GM12892 (cell line): ENCODE measurements around the gene COA6.
"Not testable (repeated sequence)": the region's sequence is repeated elsewhere in the genome, so short reads cannot be mapped to it uniquely, and the experiment has no call there.

Experiments used
- DNase-seq: peaks from one replicate; pipeline ENCODE4 v3.0.0; 2011; ENCODE audit not compliant: insufficient read length
- FAIRE-seq: peaks from 2 replicates; lab custom pipeline; 2011; peaks lifted over from hg19 to GRCh38; lab: Jason Lieb, UNC
- POLR2A ChIP-seq: IDR thresholded peaks from 2 replicates; pipeline ENCODE4 v1.6.1; 2011; ENCODE audit warnings: low read depth, low read length, control low read depth
- POLR2AphosphoS5 ChIP-seq: IDR thresholded peaks from 2 replicates; pipeline ENCODE4 v1.6.1; 2011; ENCODE audit warnings: low read depth, low read length, control low read depth
- TAF1 ChIP-seq: IDR thresholded peaks from 2 replicates; pipeline ENCODE4 v1.6.1; 2011; ENCODE audit warnings: low read depth, mild to moderate bottlenecking, control low read depth, low read length, borderline replicate concordance

COA6 gene

GRCh38 chr1:234342774-234343173 is 30.5 kb upstream of the COA6 start:
- TF ChIP-seq POLR2A: no peak
- no peak for TF ChIP-seq TAF1
- no peak for FAIRE-seq

DNA sequence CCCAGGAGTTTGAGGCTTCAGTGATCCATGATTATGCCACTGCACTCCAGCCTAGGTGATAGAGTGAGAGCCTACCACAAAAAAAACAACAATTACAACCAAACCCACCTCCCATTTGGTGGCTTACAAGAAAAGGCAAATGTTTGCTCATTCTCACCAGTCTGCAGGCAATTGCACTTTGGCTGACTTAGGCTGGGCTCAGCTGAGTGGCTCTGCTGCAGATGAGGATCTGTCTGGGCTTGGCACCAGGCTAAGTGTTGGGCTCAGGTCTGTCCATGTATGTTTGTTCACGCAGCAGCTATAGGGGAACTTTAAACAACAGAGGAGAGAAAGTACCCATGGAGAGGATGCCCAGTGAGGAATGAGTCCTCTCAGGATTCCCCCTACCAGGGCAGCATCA is 28.0 kb upstream of the COA6 start:
- no peak for TF ChIP-seq TAF1
- no peak for TF ChIP-seq POLR2A
- no peak for TF ChIP-seq POLR2AphosphoS5
- no peak for DNase-seq
- no peak for FAIRE-seq

More at GRCh38 chr1:234342774-234343173, 30.5 kb upstream of the COA6 start:
- no peak for DNase-seq

DNA sequence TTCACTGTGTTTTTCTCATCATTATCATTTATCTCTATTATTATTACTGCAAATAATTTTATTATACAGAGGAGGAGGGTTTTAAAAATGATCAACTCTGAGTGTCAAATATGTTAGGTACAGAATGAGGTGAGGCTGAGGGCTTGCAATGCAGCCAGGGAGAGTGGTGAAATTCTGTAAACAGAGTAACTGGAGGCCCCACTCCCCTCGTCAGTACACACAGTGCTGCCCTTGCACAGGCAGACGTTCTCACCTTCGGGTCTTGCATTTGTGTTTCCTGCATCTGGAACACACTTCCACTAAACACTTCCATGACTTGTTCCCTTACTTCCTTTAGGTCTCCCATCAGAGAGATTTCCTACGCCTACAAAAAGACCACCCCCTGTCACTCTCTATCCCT is 24.3 kb upstream of the COA6 start:
- TF ChIP-seq POLR2AphosphoS5: no peak
- no peak for FAIRE-seq
- DNase-seq: no peak

- TF ChIP-seq TAF1 (no peak), POLR2A (no peak), POLR2AphosphoS5 (no peak)
- DNase-seq (no peak), FAIRE-seq (no peak)
These were observed 17.3 kb upstream of the COA6 start for GRCh38 chr1:234355782-234356510.

DNA sequence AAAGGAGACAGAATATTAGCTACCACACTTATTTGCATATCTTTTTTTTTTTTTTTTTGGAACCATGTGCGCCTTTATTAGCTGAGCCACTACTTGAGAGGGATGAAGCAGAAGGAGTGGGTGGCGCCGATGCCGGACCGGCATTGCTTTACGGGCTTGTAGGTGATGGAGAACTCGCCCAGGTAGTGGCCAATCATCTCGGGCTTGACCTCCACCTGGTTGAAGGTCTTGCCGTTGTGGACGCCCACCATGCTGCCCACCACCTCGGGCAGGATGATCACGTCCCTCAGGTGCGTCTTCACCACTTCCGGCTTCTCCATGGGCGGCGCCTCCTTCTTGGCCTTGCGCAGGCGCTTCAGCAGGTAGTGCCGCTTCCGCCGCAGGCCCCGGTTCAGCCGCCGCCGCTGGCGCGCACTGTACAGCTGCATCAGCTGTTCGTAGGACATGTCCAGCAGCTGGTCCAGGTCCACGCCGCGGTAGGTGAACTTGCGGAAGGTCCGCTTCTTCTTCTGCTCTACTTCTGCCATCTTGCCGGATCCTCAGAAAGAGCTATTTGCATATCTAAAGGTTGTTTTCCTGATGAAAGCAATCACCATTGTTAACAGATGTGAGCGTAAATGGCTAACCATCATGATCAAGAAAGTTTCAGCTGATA is 16.5 kb upstream of the COA6 start:
- FAIRE-seq: peak; percentile 14
- 0 out of 2 replicates have a peak, but pooled peaks have one; percentile 49 for TF ChIP-seq POLR2A
- peak; percentile 35; the same call in 1 of the 2 replicates for TF ChIP-seq POLR2AphosphoS5
- DNase-seq: not testable (repeated sequence)

DNA sequence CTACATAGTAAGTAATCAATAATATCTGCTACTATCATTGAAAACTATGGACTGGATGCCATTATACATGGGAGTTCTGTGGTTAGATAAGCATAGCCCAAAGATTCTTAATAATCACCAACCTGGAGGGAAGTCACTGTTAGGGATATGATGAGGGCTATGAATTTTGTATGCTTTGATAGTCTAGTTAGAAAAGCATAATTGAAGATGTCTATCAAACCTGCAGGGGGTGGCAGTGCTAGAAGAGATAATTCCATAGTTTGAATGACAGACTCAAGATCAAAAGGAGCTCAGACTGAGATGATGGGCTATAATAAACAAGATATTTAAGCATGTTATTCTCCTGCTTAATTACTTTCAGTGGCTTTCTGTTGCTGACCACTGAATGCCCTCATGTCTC is 15.4 kb upstream of the COA6 start:
- TF ChIP-seq TAF1 (no peak), POLR2AphosphoS5 (no peak), POLR2A (no peak)
- FAIRE-seq (no peak), DNase-seq (no peak)

DNA sequence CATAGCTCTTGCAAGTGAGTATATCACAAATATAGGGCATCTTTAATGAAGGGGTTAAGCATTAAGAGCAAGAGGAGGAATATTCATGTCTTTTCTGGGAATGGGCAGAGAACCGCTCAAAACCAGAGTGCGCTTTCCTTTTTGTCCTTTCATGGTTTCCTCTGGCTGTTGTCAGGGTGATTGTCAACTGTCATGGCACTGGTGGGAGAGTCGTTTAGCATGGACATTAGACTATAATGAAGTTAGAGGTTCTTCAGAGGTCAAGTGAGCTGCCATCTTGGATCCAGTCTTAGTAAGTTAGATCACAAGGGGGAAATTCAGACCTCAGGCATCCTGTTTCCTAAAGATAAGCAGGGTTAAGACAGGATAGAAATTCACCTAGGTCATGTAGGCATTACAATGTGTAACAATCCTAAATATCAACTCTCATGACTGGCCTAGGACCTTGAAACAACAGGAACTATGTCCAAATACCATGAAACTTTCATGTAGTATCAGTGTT is 12.1 kb upstream of the COA6 start:
- DNase-seq (no peak), FAIRE-seq (no peak)
- TF ChIP-seq POLR2A: no peak
- TF ChIP-seq TAF1: no peak
- no peak for TF ChIP-seq POLR2AphosphoS5

GRCh38 chr1:234362558-234362957 is 10.7 kb upstream of the COA6 start:
- FAIRE-seq (no peak), DNase-seq (no peak)
- no peak for TF ChIP-seq POLR2AphosphoS5
- TF ChIP-seq POLR2A: no peak
- TF ChIP-seq TAF1: no peak

DNA sequence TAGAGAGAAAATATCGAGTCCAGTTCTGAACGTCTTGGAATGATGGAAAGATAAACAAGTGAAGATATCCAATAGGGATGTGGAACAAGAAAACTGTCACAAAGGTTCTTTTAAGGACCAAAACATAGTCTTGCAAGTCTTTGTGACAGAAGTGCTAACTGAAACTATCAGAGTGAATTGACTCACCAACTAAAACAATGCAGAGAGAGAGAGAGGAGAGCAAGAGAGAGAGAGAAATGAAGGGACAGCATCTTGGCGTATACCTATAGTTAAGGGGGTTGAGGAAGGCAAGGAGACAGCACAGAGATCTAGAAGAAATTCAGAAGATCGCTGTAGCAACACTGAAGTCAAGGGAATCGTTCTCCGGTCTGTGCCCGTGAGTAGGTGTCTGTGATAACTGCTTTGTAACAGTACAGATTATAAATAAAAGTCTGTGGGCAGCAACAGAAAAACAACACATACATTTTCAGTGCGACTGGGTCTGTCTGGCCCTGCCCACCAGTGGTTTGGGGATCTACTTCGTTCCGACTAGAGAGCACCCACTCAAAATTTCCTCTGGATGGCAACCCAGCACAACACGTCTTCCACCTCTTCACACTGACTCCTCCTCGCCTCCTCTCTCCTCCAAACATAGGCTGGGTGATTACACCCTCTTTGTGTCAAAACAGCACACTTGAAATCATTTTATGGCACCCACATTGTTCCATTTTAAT is 4.8 kb upstream of the COA6 start:
- no peak for TF ChIP-seq POLR2AphosphoS5
- TF ChIP-seq TAF1: no peak
- TF ChIP-seq POLR2A: no peak
- DNase-seq: no peak
- FAIRE-seq: no peak

DNA sequence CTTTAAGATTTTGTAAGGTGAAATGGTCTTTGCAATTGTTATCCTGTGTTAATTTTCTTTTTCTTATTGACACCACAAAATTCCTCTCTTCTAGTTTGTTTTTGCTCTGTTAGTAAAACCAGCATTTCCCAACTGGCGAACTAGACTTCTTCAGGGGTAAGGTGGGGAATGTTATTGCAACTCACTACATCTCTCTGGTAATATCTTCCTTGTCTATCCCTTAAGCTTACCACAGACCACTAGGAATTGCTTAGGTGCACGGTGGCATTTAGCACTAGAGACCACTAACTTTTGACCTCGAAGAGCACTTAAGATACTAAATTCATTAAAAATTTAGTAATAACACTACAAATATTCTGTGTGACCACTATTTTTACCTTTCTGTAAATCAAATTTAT is 4.2 kb upstream of the COA6 start:
- DNase-seq: no peak
- TF ChIP-seq TAF1 (no peak), POLR2A (no peak), POLR2AphosphoS5 (no peak)

DNA sequence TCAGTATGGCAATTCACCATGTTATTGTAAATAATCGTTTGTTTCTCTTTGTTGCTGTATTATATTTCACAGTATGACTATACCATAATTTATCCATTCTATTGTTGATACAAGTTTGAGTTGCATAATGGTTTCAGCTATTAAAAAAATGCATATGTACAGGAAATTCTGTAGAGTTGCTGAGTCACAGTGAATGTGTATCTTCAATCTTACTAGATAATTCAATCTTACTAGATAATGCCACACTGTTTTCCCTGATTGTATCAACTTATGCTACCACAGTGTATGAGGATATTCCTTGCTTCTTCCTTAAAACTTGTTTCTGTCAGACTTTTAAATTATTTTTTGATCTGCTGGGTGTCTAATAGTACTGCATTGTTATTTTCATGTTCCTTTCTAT is 3.5 kb upstream of the COA6 start:
- FAIRE-seq: no peak
- no peak for DNase-seq
- TF ChIP-seq POLR2A: no peak
- TF ChIP-seq POLR2AphosphoS5: no peak
- no peak for TF ChIP-seq TAF1

More for the DNA sequence above, 4.2 kb upstream of the COA6 start:
- no peak for FAIRE-seq
